HepG2 (cell line): ENCODE data around the gene AP1S3. TPM values are rescaled to one million over a fixed set of nuclear protein-coding genes. Genes with fewer than 3 reads are reported as not detected.
A peak's percentile ranks its signal among the peaks of the same experiment; 100 is the strongest.

Experiments
- NR2F2 ChIP-seq: IDR thresholded peaks from 2 replicates; pipeline ENCODE4 v1.6.1; 2012; ENCODE audit warnings: low read depth, inconsistent platforms, borderline replicate concordance
- ZKSCAN5 ChIP-seq: sonication (generic); formaldehyde crosslinking; IDR thresholded peaks from 2 replicates; pipeline ENCODE4 v1.5.1; 2020; ENCODE audit warnings: mild to moderate bottlenecking, missing genetic modification reagents
- ZNF160 ChIP-seq: sonication (generic); formaldehyde crosslinking; IDR thresholded peaks from 2 replicates; pipeline ENCODE4 v1.8.0; 2022; ENCODE audit warnings: mild to moderate bottlenecking, inconsistent platforms, missing genetic modification reagents
- ZNF446 ChIP-seq: sonication (generic); formaldehyde crosslinking; IDR thresholded peaks from 2 replicates; pipeline ENCODE4 v1.5.0; 2020; ENCODE audit warnings: mild to moderate bottlenecking, missing genetic modification reagents
- ZNF737 ChIP-seq: sonication (generic); formaldehyde crosslinking; IDR thresholded peaks from 2 replicates; pipeline ENCODE4 v1.5.0; 2020; ENCODE audit warnings: missing genetic modification reagents, mild to moderate bottlenecking, borderline replicate concordance
- polyA plus RNA-seq, 8 experiments: library from polyadenylated mRNA; depleted of rRNA in 3 of 8; stranded (reverse) in 7 of 8; unstranded in 1 of 8; fragments of >200 nt; fragmentation: Illumina TruSeq in 4 of 8; extraction: Trizol in 4 of 8; gene quantifications; 2 replicates each; pipeline versions ENCODE4 v1.2.1 to v1.2.3, GENCODE V29; 2011 to 2016; ENCODE audit warnings: low read depth in 4 of 8, missing spikeins in 1 of 8, mixed read lengths in 1 of 8; ENCODE audit not compliant: insufficient read depth in 1 of 8
- total RNA-seq, 5 experiments: library from RNA; depleted of rRNA; stranded (reverse); fragments of >200 nt; fragmentation: Illumina TruSeq; extraction: Trizol; gene quantifications; 2 replicates each; pipeline ENCODE4 v1.2.3, GENCODE V29; 2016; ENCODE audit warnings: low read depth in 1 of 5
- TF ChIP-seq, protein P1 (sequence below): sonication (generic); formaldehyde crosslinking; IDR thresholded peaks from 2 replicates; pipeline ENCODE4 v1.5.0; 2020; ENCODE audit warnings: mild to moderate bottlenecking, missing genetic modification reagents, borderline replicate concordance
- TF ChIP-seq, protein P2 (sequence below): sonication (generic); formaldehyde crosslinking; IDR thresholded peaks from 2 replicates; pipeline ENCODE4 v1.4.0; 2020; ENCODE audit warnings: missing genetic modification reagents, mild to moderate bottlenecking, borderline replicate concordance
- TF ChIP-seq, protein P3 (sequence below): IDR thresholded peaks from 2 replicates; pipeline ENCODE4 v1.6.1; 2016; ENCODE audit warnings: low read depth
- TF ChIP-seq, protein P4 (sequence below): sonication (generic); formaldehyde crosslinking; IDR thresholded peaks from 2 replicates; pipeline ENCODE4 v1.5.0; 2020; ENCODE audit warnings: mild to moderate bottlenecking, missing genetic modification reagents
- TF ChIP-seq, protein P5 (sequence below): sonication (generic); formaldehyde crosslinking; IDR thresholded peaks from 2 replicates; pipeline ENCODE4 v1.8.0; 2022; ENCODE audit warnings: missing genetic modification reagents, low read depth, mild to moderate bottlenecking, borderline replicate concordance

The AP1S3 gene
- total and polyA plus RNA-seq, 2 of the 13 experiments (the other 11 are each of a cell fraction or from before 2014, with no cell fraction given) = 3.0 to 16.3 TPM

DNA sequence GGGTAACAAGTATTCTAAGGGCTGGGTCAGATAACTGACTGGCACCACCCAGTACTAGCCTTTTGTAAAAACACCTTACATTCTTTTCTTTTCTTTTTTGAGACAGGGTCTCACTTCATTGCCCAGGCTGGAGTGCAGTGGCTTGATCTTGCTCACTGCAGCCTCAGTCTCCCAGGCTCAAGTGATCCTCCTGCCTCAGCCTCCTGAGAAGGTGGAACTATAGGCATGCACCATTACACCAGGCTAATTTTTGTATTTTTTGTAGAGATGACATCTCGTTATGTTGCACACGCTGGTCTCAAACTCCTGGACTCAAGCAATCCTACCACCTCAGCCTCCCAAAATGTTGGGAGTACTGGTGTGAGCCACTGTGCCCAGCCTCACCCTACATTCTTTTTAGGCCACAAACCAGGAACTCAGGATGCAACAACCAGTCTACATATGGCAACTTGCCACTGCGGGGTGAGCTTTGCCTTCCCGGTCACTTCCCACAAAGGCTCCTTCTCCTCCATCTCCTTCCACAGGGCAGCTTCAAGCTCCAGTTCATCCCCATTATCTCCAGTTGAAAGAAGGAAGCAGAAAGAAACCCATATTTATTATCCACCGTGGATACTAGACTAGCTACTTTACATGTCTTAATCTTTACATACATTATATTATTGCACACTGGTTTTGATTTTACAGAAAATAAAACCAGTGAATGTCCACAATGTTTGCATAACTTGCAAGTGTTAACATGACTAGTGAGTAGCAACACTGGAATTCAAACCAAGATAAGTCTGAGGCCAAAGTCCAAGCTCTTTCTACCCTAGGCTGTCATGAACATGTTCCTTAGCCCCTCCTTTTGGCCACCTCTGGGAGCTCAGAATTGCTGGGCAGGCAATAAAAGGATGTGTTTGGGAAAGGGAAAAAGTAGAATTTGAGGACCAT is 23.7 kb upstream of the AP1S3 start (continued):
- TF ChIP-seq, protein P1, sequence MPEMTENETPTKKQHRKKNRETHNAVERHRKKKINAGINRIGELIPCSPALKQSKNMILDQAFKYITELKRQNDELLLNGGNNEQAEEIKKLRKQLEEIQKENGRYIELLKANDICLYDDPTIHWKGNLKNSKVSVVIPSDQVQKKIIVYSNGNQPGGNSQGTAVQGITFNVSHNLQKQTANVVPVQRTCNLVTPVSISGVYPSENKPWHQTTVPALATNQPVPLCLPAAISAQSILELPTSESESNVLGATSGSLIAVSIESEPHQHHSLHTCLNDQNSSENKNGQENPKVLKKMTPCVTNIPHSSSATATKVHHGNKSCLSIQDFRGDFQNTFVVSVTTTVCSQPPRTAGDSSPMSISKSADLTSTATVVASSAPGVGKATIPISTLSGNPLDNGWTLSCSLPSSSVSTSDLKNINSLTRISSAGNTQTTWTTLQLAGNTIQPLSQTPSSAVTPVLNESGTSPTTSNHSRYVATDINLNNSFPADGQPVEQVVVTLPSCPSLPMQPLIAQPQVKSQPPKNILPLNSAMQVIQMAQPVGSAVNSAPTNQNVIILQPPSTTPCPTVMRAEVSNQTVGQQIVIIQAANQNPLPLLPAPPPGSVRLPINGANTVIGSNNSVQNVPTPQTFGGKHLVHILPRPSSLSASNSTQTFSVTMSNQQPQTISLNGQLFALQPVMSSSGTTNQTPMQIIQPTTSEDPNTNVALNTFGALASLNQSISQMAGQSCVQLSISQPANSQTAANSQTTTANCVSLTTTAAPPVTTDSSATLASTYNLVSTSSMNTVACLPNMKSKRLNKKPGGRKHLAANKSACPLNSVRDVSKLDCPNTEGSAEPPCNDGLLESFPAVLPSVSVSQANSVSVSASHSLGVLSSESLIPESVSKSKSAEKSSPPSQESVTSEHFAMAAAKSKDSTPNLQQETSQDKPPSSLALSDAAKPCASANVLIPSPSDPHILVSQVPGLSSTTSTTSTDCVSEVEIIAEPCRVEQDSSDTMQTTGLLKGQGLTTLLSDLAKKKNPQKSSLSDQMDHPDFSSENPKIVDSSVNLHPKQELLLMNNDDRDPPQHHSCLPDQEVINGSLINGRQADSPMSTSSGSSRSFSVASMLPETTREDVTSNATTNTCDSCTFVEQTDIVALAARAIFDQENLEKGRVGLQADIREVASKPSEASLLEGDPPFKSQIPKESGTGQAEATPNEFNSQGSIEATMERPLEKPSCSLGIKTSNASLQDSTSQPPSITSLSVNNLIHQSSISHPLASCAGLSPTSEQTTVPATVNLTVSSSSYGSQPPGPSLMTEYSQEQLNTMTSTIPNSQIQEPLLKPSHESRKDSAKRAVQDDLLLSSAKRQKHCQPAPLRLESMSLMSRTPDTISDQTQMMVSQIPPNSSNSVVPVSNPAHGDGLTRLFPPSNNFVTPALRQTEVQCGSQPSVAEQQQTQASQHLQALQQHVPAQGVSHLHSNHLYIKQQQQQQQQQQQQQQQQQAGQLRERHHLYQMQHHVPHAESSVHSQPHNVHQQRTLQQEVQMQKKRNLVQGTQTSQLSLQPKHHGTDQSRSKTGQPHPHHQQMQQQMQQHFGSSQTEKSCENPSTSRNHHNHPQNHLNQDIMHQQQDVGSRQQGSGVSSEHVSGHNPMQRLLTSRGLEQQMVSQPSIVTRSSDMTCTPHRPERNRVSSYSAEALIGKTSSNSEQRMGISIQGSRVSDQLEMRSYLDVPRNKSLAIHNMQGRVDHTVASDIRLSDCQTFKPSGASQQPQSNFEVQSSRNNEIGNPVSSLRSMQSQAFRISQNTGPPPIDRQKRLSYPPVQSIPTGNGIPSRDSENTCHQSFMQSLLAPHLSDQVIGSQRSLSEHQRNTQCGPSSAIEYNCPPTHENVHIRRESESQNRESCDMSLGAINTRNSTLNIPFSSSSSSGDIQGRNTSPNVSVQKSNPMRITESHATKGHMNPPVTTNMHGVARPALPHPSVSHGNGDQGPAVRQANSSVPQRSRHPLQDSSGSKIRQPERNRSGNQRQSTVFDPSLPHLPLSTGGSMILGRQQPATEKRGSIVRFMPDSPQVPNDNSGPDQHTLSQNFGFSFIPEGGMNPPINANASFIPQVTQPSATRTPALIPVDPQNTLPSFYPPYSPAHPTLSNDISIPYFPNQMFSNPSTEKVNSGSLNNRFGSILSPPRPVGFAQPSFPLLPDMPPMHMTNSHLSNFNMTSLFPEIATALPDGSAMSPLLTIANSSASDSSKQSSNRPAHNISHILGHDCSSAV (CRISPR knock-in tag) = no peak
- no peak for TF ChIP-seq ZNF737 (CRISPR knock-in tag)
- TF ChIP-seq, protein P2, sequence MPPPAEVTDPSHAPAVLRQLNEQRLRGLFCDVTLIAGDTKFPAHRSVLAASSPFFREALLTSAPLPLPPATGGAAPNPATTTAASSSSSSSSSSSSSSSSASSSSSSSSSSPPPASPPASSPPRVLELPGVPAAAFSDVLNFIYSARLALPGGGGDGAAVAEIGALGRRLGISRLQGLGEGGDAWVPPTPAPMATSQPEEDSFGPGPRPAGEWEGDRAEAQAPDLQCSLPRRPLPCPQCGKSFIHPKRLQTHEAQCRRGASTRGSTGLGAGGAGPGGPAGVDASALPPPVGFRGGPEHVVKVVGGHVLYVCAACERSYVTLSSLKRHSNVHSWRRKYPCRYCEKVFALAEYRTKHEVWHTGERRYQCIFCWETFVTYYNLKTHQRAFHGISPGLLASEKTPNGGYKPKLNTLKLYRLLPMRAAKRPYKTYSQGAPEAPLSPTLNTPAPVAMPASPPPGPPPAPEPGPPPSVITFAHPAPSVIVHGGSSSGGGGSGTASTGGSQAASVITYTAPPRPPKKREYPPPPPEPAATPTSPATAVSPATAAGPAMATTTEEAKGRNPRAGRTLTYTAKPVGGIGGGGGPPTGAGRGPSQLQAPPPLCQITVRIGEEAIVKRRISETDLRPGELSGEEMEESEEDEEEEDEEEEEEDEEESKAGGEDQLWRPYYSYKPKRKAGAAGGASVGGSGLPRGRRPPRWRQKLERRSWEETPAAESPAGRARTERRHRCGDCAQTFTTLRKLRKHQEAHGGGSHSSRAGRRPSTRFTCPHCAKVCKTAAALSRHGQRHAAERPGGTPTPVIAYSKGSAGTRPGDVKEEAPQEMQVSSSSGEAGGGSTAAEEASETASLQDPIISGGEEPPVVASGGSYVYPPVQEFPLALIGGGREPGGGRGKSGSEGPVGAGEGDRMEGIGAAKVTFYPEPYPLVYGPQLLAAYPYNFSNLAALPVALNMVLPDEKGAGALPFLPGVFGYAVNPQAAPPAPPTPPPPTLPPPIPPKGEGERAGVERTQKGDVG = no peak
- TF ChIP-seq ZKSCAN5 = no peak
- TF ChIP-seq, protein P3, sequence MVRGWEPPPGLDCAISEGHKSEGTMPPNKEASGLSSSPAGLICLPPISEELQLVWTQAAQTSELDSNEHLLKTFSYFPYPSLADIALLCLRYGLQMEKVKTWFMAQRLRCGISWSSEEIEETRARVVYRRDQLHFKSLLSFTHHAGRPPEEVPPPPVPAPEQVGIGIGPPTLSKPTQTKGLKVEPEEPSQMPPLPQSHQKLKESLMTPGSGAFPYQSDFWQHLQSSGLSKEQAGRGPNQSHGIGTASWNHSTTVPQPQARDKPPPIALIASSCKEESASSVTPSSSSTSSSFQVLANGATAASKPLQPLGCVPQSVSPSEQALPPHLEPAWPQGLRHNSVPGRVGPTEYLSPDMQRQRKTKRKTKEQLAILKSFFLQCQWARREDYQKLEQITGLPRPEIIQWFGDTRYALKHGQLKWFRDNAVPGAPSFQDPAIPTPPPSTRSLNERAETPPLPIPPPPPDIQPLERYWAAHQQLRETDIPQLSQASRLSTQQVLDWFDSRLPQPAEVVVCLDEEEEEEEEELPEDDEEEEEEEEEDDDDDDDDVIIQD (CRISPR knock-in tag) = peak; percentile 64; the same call in 1 of the 2 replicates
- TF ChIP-seq, protein P4, sequence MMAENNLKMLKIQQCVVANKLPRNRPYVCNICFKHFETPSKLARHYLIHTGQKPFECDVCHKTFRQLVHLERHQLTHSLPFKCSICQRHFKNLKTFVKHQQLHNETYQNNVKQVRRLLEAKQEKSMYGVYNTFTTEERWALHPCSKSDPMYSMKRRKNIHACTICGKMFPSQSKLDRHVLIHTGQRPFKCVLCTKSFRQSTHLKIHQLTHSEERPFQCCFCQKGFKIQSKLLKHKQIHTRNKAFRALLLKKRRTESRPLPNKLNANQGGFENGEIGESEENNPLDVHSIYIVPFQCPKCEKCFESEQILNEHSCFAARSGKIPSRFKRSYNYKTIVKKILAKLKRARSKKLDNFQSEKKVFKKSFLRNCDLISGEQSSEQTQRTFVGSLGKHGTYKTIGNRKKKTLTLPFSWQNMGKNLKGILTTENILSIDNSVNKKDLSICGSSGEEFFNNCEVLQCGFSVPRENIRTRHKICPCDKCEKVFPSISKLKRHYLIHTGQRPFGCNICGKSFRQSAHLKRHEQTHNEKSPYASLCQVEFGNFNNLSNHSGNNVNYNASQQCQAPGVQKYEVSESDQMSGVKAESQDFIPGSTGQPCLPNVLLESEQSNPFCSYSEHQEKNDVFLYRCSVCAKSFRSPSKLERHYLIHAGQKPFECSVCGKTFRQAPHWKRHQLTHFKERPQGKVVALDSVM (CRISPR knock-in tag) = peak; percentile 84
- no peak for TF ChIP-seq NR2F2
- no peak for TF ChIP-seq ZNF446 (CRISPR knock-in tag)
- TF ChIP-seq, protein P5, sequence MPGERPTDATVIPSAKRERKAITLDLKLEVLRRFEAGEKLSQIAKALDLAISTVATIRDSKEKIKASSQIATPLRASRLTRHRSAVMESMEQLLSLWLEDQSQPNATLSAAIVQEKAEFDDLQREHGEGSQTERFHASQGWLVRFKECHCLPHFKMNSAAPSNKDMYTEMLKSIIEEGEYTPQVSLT = no peak
- TF ChIP-seq ZNF160 = no peak
